HuH-7 (cell line): ENCODE results near the gene GALNT12.

Source experiments
- DNase-seq: peaks from one replicate; pipeline ENCODE4 v3.0.0; 2011; ENCODE audit warnings: low spot score

GALNT12 gene

DNA sequence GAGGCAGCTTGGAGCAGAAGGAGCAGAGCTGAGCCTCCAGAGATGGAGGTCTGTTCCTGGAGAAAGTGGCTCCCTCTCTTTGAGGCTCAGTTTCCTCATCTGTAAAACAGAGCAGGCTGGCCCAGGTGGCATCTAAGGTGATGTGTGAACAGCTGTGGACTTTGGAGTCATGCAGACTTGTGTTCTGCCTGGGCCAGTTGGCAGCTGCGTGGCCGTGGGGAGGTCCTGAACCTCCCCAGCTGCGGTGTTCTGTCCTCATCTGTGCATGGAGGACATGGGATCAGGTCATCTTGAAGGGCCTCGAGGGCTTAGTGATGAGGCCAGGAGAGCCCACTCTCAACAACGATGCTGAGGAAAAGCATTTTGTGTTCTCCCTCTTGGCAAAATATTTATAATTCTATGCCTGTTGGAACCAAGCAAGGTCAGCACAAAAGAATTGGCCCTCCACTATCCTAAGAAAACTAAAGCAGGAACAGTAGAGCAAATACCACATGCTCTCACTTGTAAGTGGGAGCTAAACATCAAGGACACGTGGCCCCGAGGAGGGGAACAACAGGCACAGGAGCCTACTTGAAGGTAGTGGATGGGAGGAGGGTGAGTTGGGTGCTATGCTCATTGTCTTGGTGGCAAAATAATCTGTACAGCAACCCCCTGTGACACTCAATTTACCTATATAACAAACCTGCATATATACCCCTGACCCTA lies 73.0 kb downstream of the GALNT12 start:
- no peak for DNase-seq

DNA sequence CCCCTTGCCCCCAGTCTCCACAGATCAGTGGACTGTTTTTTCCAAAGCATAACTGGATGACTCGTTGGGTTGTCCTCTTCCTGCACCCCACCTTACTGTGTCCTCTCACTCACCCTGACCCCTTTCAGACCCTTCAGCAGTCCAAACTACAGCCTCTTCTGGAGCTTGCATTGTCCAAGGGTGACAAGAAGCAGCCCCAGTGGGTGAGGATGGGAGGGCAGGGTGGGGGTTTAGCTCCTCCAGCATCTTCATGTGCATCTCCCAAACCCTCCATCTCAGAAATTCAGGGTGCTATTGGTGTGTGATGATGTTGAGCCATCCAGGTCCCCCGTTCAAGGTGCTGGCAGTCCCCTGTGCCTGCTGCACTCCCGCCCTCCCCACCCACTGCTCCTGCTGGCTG lies 73.9 kb downstream of the GALNT12 start:
- no peak for DNase-seq

GRCh38 chr9:98881836-98882568 lies 74.5 kb downstream of the GALNT12 start:
- DNase-seq: no peak

- no peak for DNase-seq
Observed at GRCh38 chr9:98882569-98882923, 75.1 kb downstream of the GALNT12 start.

GRCh38 chr9:98883276-98883675 lies 75.8 kb downstream of the GALNT12 start:
- DNase-seq: no peak

DNA sequence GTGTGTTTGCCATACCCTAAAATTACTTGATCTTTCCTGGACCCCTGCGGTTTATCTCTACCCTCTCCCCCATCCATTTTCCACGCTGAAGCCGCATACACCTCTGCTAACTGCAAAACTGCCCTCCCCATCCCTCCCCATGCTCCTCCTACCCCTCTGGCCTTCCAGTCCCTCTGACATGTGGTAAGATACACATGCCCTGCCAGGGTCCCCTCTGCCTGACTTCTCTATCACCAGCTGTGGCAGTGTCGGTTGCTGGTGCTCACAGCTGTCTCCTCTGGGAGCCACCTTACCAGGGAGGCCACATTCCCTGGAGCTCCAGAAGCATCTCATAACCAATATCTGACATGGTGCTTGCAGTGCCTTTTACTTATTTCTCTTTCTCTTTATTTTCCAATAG lies 77.4 kb downstream of the GALNT12 start:
- no peak for DNase-seq

- DNase-seq: no peak
Observed at GRCh38 chr9:98885575-98886295, 78.3 kb downstream of the GALNT12 start.

GRCh38 chr9:98886691-98887229 lies 79.3 kb downstream of the GALNT12 start:
- no peak for DNase-seq

GRCh38 chr9:98887918-98888510 lies 80.5 kb downstream of the GALNT12 start:
- no peak for DNase-seq

GRCh38 chr9:98888801-98889421 lies 81.4 kb downstream of the GALNT12 start:
- DNase-seq: no peak

DNA sequence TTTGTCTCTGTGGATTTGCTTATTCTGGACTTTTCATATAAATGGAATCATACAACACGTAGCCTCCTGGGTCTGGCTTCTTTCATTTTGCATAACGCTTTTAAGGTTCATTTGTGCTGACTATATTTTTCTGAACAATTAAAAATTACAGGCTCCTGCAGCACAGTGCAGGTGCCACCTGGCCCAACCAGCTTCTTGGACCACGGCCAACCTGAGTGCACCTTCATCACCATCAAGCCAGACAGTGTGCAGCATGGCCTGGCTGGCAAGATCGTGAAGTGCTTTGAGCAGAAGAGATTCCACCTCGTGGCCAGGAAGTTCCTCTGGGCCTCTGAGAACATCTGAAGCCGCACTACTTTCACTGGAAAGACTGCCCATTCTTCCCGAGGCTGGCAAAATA lies 82.8 kb downstream of the GALNT12 start:
- DNase-seq: no peak

- DNase-seq: no peak
Observed at GRCh38 chr9:98892288-98892687, 84.8 kb downstream of the GALNT12 start.

DNA sequence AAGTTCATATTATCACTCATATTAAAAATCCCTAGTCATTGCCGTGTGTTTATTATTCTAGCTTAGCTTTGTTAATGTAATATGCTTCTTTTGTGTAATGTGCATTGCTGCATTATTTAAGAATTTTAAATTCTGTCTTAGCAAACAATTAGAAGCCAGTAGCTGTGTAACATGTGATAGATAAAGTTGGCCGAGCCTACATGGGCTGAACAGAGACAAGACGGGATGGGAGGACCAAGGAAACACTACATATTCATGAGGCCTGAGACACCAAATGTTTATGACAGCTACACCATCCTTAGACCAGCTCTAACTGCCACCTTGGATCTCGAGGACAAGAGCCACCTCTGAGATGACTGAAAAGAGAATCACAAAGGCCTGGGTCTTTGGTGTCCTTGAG lies 85.2 kb downstream of the GALNT12 start:
- DNase-seq: no peak

- DNase-seq: no peak
Observed at GRCh38 chr9:98894171-98894570, 86.7 kb downstream of the GALNT12 start.

- DNase-seq: no peak
Observed at GRCh38 chr9:98894761-98895160, 87.3 kb downstream of the GALNT12 start.

- DNase-seq: no peak
Observed at GRCh38 chr9:98896632-98897031, 89.2 kb downstream of the GALNT12 start.

DNA sequence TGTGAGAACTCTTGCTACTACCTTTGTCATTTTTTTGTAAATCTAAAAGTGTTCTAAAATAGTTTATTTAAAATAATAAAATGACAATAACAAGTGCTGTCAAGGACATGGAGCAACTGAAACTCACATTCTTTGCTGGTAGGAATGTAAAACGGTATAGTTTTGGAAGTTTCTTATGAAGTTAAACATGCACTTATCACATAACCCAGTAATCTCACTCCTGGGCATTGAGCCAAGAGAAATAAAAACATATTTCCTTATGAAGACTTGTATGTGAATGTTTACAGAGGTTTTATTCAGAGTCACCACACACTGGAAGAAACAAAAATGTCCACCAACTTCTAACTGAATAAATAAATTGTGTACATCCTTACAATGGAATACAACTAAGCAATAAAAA lies 90.3 kb downstream of the GALNT12 start:
- no peak for DNase-seq

GRCh38 chr9:98899408-98900056 lies 92.1 kb downstream of the GALNT12 start:
- no peak for DNase-seq
